ENCODE data around the gene SLC23A2. TPM values are rescaled to one million over a fixed set of nuclear protein-coding genes. Genes with fewer than 3 reads are reported as not detected.
"Not testable (repeated sequence)": the region's sequence is repeated elsewhere in the genome, so short reads cannot be mapped to it uniquely, and the experiment has no call there.

The SLC23A2 gene
- total and polyA plus RNA-seq, 4 donors, result 9.1 to 48.4 (median 14.7) TPM

DNA sequence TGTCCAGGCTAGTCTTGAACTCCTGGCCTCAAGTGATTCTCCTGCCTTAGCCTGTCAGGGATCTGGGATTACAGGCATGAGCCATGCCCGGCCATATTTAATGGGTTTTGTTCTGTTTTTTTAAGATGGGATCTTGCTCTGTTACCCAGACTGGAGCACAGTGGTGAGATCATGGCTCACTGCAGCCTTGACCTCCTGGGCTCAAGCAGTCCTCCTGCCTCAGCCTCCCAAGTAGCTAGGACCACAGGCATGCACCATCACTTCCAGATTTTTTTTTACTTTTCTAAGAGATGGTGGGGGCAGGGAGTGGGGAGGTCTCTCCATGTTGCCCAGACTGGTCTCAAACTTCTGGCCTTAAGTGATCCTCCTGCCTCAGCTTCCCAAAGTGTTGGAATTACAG is 34.2 kb upstream of the SLC23A2 start:
- not testable (repeated sequence) for H3K4me1 ChIP-seq (ENCODE audit: control insufficient read depth in 4 of 4, insufficient read depth in 4 of 4, low read length in 3 of 4); H3K9ac ChIP-seq (ENCODE audit: low read depth in 1 of 2, low read length in 2 of 2); H3K27ac ChIP-seq (ENCODE audit: low read depth in 1 of 2, low read length in 2 of 2); H3K27me3 ChIP-seq (ENCODE audit: control insufficient read depth in 4 of 4, insufficient read depth in 4 of 4, low read length in 3 of 4); DNase-seq (ENCODE audit: low spot score); H3K4me3 ChIP-seq (ENCODE audit: low read depth in 1 of 3, low read length in 3 of 3); H3K9me3 ChIP-seq (ENCODE audit: control insufficient read depth in 4 of 4, low read length in 3 of 4); H3K36me3 ChIP-seq (ENCODE audit: control insufficient read depth in 4 of 4, insufficient read depth in 3 of 4, low read depth in 1 of 4, low read length in 3 of 4)
- 91% methylated on average over 1 of the region's 1 CpG for WGBS

DNA sequence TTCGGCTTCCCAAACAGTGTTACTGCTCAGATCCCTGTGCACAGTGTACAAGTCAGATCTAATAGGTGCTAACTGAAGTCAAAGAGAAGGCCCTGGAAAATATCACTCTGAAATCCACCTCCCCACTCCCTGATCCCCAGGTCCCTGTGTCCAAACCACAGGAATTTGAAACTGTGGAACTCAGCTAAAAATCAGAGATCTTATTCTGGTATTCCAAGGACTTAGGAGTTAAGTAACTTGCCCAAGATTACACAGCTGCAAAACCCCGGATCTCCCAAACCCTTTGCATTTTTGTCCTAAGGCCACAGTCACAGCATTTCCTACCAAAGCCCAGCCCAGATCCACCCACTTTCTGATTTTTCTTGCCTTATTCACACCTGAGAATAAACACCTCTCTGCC is 32.3 kb upstream of the SLC23A2 start:
- H3K27ac ChIP-seq (ENCODE audit: low read depth in 1 of 2, low read length in 2 of 2), result no peak overlapping the region

DNA sequence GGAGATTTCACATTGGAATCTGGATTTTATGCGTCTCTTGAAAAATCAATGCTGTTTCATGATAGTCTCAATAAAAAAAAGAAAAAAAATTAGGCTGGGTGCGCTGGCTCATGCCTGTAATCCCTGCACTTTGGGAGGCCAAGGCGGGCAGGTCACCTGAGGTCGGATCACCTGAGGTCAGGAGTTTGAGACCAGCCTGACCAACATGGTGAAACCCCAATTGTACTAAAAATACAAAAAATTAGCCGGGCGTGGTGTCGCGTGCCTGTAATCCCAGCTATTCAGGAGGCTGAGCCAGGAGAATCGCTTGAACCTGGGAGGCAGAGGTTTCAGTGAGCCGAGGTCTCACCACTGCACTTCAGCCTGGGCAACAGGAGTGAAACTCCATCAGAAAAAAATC is 30.4 kb upstream of the SLC23A2 start:
- 91% methylated on average over 10 of the region's 10 CpGs for WGBS
- not testable (repeated sequence) for H3K4me3 ChIP-seq (ENCODE audit: low read depth in 1 of 3, low read length in 3 of 3); H3K27me3 ChIP-seq (ENCODE audit: control insufficient read depth in 4 of 4, insufficient read depth in 4 of 4, low read length in 3 of 4); H3K36me3 ChIP-seq (ENCODE audit: control insufficient read depth in 4 of 4, insufficient read depth in 3 of 4, low read depth in 1 of 4, low read length in 3 of 4); H3K27ac ChIP-seq (ENCODE audit: low read depth in 1 of 2, low read length in 2 of 2); DNase-seq (ENCODE audit: low spot score); H3K9me3 ChIP-seq (ENCODE audit: control insufficient read depth in 4 of 4, low read length in 3 of 4); H3K4me1 ChIP-seq (ENCODE audit: control insufficient read depth in 4 of 4, insufficient read depth in 4 of 4, low read length in 3 of 4); H3K9ac ChIP-seq (ENCODE audit: low read depth in 1 of 2, low read length in 2 of 2)

More for the DNA sequence above, 32.3 kb upstream of the SLC23A2 start:
- DNase-seq (ENCODE audit: low spot score), result no peak
- 73% methylated on average over 2 of the region's 2 CpGs for WGBS
- Histone ChIP-seq H3K27me3 (ENCODE audit: control insufficient read depth in 4 of 4, insufficient read depth in 4 of 4, low read length in 3 of 4) (no peaks in the 10 kb centered on the region), H3K4me3 (ENCODE audit: low read depth in 1 of 3, low read length in 3 of 3) (no peak overlapping the region), H3K36me3 (ENCODE audit: control insufficient read depth in 4 of 4, insufficient read depth in 3 of 4, low read depth in 1 of 4, low read length in 3 of 4) (no peaks in the 10 kb centered on the region), H3K9ac (ENCODE audit: low read depth in 1 of 2, low read length in 2 of 2) (no peak overlapping the region), H3K9me3 (ENCODE audit: control insufficient read depth in 4 of 4, low read length in 3 of 4) (no peaks in the 10 kb centered on the region), H3K4me1 (ENCODE audit: control insufficient read depth in 4 of 4, insufficient read depth in 4 of 4, low read length in 3 of 4) (no peaks in the 10 kb centered on the region)
- TF ChIP-seq TAF1 (conservative IDR thresholded peaks at IDR 0.05) (no peak), RXRA (IDR thresholded peaks at IDR 0.05) (no peak), GABPA (IDR thresholded peaks at IDR 0.05 in 1 of 2, conservative IDR thresholded peaks at IDR 0.05 in 1 of 2) (no peak), EGR1 (IDR thresholded peaks at IDR 0.05; ENCODE audit: low read depth in 2 of 2) (no peak), FOXA2 (IDR thresholded peaks at IDR 0.05) (no peak), HNF4G (IDR thresholded peaks at IDR 0.05) (no peak), RAD21 (IDR thresholded peaks at IDR 0.05) (no peak), HNF4A (conservative IDR thresholded peaks at IDR 0.05) (no peak), NR2F2 (IDR thresholded peaks at IDR 0.05) (no peak), YY1 (IDR thresholded peaks at IDR 0.05) (no peak)
- TF ChIP-seq, protein P1, sequence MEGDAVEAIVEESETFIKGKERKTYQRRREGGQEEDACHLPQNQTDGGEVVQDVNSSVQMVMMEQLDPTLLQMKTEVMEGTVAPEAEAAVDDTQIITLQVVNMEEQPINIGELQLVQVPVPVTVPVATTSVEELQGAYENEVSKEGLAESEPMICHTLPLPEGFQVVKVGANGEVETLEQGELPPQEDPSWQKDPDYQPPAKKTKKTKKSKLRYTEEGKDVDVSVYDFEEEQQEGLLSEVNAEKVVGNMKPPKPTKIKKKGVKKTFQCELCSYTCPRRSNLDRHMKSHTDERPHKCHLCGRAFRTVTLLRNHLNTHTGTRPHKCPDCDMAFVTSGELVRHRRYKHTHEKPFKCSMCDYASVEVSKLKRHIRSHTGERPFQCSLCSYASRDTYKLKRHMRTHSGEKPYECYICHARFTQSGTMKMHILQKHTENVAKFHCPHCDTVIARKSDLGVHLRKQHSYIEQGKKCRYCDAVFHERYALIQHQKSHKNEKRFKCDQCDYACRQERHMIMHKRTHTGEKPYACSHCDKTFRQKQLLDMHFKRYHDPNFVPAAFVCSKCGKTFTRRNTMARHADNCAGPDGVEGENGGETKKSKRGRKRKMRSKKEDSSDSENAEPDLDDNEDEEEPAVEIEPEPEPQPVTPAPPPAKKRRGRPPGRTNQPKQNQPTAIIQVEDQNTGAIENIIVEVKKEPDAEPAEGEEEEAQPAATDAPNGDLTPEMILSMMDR (IDR thresholded peaks at IDR 0.05; ENCODE audit: low read depth, low read length, missing input control), result no peak
- TF ChIP-seq, protein P2, sequence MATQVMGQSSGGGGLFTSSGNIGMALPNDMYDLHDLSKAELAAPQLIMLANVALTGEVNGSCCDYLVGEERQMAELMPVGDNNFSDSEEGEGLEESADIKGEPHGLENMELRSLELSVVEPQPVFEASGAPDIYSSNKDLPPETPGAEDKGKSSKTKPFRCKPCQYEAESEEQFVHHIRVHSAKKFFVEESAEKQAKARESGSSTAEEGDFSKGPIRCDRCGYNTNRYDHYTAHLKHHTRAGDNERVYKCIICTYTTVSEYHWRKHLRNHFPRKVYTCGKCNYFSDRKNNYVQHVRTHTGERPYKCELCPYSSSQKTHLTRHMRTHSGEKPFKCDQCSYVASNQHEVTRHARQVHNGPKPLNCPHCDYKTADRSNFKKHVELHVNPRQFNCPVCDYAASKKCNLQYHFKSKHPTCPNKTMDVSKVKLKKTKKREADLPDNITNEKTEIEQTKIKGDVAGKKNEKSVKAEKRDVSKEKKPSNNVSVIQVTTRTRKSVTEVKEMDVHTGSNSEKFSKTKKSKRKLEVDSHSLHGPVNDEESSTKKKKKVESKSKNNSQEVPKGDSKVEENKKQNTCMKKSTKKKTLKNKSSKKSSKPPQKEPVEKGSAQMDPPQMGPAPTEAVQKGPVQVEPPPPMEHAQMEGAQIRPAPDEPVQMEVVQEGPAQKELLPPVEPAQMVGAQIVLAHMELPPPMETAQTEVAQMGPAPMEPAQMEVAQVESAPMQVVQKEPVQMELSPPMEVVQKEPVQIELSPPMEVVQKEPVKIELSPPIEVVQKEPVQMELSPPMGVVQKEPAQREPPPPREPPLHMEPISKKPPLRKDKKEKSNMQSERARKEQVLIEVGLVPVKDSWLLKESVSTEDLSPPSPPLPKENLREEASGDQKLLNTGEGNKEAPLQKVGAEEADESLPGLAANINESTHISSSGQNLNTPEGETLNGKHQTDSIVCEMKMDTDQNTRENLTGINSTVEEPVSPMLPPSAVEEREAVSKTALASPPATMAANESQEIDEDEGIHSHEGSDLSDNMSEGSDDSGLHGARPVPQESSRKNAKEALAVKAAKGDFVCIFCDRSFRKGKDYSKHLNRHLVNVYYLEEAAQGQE (IDR thresholded peaks at IDR 0.05), result no peak
- TF ChIP-seq, protein P3, sequence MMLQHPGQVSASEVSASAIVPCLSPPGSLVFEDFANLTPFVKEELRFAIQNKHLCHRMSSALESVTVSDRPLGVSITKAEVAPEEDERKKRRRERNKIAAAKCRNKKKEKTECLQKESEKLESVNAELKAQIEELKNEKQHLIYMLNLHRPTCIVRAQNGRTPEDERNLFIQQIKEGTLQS (IDR thresholded peaks at IDR 0.05), result no peak

Measured in liver (tissue), 9 donors.